M059J (cell line): ENCODE results near the gene ANKRD55. TPM values are rescaled to one million over a fixed set of nuclear protein-coding genes. Genes with fewer than 3 reads are reported as not detected.
A peak's percentile ranks its signal among the peaks of the same experiment; 100 is the strongest.
"Not testable (repeated sequence)": the region's sequence is repeated elsewhere in the genome, so short reads cannot be mapped to it uniquely, and the experiment has no call there.

Experiments used
- DNase-seq: peaks from one replicate; pipeline ENCODE4 v3.0.0-alpha.2; 2012; ENCODE audit warnings: low read depth
- total RNA-seq: library from RNA; depleted of rRNA; stranded (reverse); fragments of >200 nt; shearing (Covaris generic); gene quantifications from 2 replicates; pipeline ENCODE4 v1.2.3, GENCODE V29; 2014

The ANKRD55 gene
- total RNA-seq, 1 experiment from 2014 or later, result 0.17 TPM

DNA sequence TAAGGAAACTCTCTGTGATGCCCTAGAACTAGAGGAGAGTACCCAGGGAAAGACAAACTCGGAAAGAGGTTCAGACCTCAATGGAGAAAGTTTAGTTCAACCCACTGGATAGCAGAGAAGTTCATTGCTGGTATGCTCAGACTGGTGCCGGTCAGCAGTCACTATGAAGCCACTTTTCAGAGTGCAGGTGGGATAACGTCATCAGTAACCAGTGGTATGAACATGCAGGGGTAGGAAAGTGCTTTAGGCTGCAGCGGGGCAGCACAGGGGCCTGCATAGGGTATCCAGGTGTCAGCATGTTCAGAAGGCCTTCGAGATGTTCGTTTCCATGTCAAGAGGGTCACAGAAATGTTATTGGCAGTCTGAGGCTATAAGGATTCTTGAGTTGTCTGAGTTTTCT lies 20.8 kb upstream of the ANKRD55 start:
- DNase-seq, result no peak

- DNase-seq, result no peak
Observed at GRCh38 chr5:56253126-56253525, 20.0 kb upstream of the ANKRD55 start.

GRCh38 chr5:56251918-56252553 lies 18.9 kb upstream of the ANKRD55 start:
- DNase-seq, result no peak

- no peak for DNase-seq
Observed at GRCh38 chr5:56251440-56251839, 18.3 kb upstream of the ANKRD55 start.

- no peak for DNase-seq
Observed at GRCh38 chr5:56250011-56250410, 16.9 kb upstream of the ANKRD55 start.

GRCh38 chr5:56249085-56249484 lies 16.0 kb upstream of the ANKRD55 start:
- DNase-seq, result not testable (repeated sequence)

DNA sequence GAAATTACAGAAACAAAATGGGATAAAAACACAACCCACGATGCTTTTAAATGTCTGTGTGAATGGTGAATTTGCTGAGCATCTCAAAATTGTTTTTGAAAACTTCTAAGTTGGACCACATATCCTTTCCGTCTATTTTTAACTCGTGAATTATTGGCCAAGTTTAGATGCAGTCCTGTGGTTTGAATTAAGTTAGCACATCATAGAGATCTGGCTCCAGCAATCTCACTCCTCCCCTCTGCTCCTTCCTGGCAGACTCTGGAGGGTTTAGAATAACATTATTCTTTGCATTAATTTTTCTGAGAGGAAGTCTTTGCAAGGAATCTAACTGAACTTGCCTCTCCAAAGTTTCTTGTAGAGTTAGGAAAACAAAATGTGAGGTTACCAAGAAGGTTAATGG lies 14.5 kb upstream of the ANKRD55 start:
- no peak for DNase-seq

DNA sequence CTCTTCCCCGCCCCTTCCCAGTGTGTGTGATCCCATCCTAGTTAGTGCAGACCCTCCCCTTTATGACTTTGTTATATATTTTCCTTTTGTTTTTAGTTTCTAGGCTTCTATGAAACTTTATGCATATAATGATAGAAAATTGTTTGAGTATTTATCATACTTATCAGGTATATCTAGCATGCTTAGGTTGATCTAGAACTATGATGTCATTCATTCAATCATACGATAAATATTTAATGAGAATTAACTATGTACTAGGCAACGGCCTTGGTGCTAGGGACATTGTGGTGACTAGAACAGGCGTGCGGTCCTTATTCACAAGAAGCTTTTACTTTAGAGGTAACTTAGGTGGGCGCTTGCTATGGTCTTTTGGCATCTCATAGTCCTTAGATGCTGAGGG lies 13.6 kb upstream of the ANKRD55 start:
- DNase-seq, result no peak

GRCh38 chr5:56245481-56245880 lies 12.4 kb upstream of the ANKRD55 start:
- no peak for DNase-seq

GRCh38 chr5:56244627-56245026 lies 11.5 kb upstream of the ANKRD55 start:
- DNase-seq, result peak; percentile 8

DNA sequence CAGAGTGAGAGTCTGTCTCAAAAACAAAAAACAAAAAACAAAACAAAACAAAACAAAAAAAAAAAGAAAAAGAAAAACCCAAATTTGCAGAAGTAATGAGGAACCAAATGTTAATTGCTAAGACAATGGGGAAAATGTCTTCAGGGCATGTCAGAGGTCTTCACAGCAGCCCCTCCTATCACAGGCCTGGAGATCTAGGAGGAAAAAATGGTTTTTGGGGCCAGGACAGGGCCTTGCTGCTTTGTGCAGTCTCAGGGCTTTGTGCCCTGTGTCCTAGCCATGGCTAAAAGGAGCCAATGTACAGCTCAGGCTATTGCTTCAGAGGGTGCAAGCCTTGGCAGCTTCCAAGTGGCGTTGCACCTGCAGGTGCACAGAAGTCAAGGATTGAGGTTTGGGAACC lies 9.1 kb upstream of the ANKRD55 start:
- DNase-seq, result not testable (repeated sequence)

DNA sequence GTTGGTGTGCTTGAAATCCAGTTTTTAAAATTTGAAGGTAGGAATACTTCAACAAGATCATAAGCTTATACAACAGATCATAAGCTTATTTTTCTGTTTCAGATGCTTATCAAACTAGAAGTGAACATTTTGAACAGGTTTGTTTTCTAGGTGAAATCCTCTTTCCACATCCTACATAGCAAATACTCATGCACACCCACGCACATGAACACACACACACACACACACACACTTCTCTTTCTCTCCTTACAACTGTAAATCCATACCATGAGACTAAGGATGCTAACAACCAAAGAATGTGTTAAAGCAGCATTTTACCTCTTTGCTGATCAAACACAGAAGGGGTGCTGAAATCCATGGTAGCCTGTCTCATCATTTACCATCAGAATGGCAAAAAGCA lies 592 bp downstream of the ANKRD55 start:
- no peak for DNase-seq

- DNase-seq, result no peak
Observed at GRCh38 chr5:56230576-56230975, 2.6 kb downstream of the ANKRD55 start.

- DNase-seq, result no peak
Observed at GRCh38 chr5:56229111-56229510, 4.0 kb downstream of the ANKRD55 start.

GRCh38 chr5:56228631-56229030 lies 4.5 kb downstream of the ANKRD55 start:
- DNase-seq, result no peak

DNA sequence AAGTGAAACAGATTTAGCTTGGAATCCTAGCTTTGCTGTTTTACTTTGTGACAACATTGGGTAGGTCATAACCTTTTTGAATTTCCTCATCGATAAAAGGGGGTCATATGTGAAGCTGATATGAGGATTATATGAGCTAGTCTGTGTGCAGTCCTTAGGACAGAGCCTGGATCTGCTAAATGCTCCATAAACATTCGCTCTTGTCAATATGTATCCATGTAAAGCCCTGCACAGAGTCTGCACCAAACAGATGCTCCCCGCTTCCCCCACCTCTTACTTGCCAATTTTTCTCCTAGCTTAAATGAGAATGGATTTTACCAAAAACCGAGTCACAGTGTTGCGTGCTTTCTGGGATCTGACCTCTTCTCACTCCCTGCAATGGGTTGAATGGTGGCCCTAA lies 5.4 kb downstream of the ANKRD55 start:
- DNase-seq, result no peak

GRCh38 chr5:56223298-56223697 lies 9.8 kb downstream of the ANKRD55 start:
- DNase-seq, result not testable (repeated sequence)

DNA sequence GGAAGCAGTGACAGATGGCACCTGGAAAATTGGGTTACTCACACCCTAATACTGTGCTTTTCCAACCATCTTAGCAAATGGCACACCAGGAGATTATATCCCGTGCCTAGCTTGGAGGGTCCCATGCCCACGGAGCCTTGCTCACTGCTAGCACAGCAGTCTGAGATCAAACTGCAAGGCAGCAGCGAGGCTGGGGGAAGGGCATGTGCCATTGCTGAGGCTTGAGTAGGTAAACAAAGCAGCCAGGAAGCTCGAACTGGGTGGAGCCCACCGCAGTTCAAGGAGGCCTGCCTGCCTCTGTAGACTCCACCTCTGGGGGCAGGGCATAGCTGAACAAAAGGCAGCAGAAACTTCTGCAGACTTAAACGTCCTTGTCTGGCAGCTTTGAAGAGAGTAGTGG lies 11.5 kb downstream of the ANKRD55 start:
- DNase-seq, result not testable (repeated sequence)

DNA sequence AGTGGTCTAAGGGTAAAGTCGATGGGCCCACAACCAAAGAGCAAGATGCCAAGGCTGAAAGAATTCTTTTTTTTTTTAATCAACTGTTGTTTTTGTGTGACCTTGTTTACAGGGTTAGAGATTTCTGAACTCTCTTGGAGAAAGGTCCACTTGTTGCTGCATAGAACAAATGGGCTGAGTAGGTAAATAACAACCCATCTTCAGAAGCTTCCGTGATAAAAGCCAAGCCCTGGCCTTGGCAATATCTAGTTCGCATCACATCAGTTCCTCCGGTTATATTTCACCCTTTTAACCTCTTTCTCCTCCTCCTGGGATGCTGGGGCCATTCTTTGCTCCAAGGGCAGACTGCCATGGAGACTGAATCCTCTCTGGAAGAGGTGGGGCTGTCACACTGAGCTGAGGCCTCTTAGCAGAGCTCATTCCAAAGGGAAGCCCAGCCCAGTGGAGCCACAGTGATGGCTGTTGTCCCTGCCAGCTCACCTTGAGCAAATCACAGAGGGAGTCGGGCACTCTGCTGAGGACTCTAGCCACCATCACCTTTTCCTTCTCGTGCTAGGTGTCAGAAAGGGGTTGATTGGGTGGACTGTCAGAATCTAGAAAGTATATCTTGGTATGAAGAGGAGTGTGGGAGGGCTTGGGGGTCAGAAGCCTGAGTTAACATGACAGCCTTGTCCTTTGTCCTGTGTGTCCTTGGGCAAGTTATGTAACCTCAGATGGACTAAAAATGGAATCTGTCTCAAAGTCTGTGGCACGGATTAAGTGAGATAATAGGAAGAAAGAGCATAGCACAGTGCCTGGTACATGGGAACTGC lies 17.9 kb downstream of the ANKRD55 start:
- DNase-seq, result no peak

- peak; percentile 76 for DNase-seq
Observed at GRCh38 chr5:56213886-56214535, 19.1 kb downstream of the ANKRD55 start.

- no peak for DNase-seq
Observed at GRCh38 chr5:56212130-56212879, 20.8 kb downstream of the ANKRD55 start.

GRCh38 chr5:56211298-56211865 lies 21.7 kb downstream of the ANKRD55 start:
- DNase-seq, result peak; percentile 98
